Prostate gland (tissue), 2 donors: ENCODE results near the gene HNRNPA1. TPM values are rescaled to one million over a fixed set of nuclear protein-coding genes. Genes with fewer than 3 reads are reported as not detected.
"Not testable (repeated sequence)": the region's sequence is repeated elsewhere in the genome, so short reads cannot be mapped to it uniquely, and the experiment has no call there.

Source experiments
- DNase-seq: peaks from one replicate; pipeline ENCODE4 v3.0.0-alpha.2; 2019; ENCODE audit warnings: low spot score
- H3K27ac ChIP-seq, 2 donors: fragments of 200-600 bp; sonication (generic); 2 replicates each; pipeline ENCODE4 v1.5.1; 2017 to 2019
- H3K27me3 ChIP-seq: fragments of 200-600 bp; sonication (generic); replicated peaks from 2 replicates; pipeline ENCODE4 v1.5.1; 2019; ENCODE audit not compliant: insufficient read depth
- H3K36me3 ChIP-seq, 2 donors: fragments of 200-600 bp; sonication (generic); 1 replicate in 1 of 2; 2 replicates in 1 of 2; pipeline versions ENCODE4 v1.5.1 to v1.8.1; 2017 to 2019
- H3K4me1 ChIP-seq: fragments of 200-600 bp; sonication (generic); replicated peaks from 2 replicates; pipeline ENCODE4 v1.5.1; 2019
- H3K4me3 ChIP-seq, 2 donors: fragments of 200-600 bp; sonication (generic); 2 replicates each; pipeline ENCODE4 v1.5.1; 2017 to 2019
- H3K9me3 ChIP-seq: fragments of 200-600 bp; sonication (generic); 2 replicates; pipeline ENCODE4 v1.5.1; 2017
- CTCF ChIP-seq, 4 experiments: fragments of 200-600 bp in 2 of 4; fragments of 450-650 bp in 2 of 4; sonication (generic) in 2 of 4; IDR thresholded peaks; 1 replicate in 3 of 4; 2 replicates in 1 of 4; pipeline ENCODE4 v1.5.1; 2016 to 2019; ENCODE audit warnings: antibody characterized with exemption in 4 of 4, mild to moderate bottlenecking in 2 of 4, moderate library complexity in 2 of 4
- POLR2A ChIP-seq: fragments of 450-650 bp; IDR thresholded peaks from one replicate; pipeline ENCODE4 v1.6.1; 2016; ENCODE audit warnings: antibody characterized with exemption, mild to moderate bottlenecking
- POLR2AphosphoS5 ChIP-seq: sonication (generic); formaldehyde crosslinking; IDR thresholded peaks from one replicate; pipeline ENCODE4 v1.6.1; 2017; ENCODE audit warnings: antibody characterized with exemption
- WGBS: methylation state at CpG from one replicate; pipeline ENCODE4 v1.1.5; 2018; 5-methylcytosine and 5-hydroxymethylcytosine counted together
- intact Hi-C: fragments of 100-400 bp; cut with DNase I; formaldehyde crosslinking; loops from one replicate; pipeline ENCODE4 v1.14.2; 2022
- total RNA-seq, 2 donors: library from RNA; depleted of rRNA; stranded (reverse); fragments of >200 nt; gene quantifications; one replicate each; pipeline ENCODE4 v1.1.0, GENCODE V29; 2016

The HNRNPA1 gene
- total RNA-seq, 2 donors from 2014 or later = 419 to 726 TPM

DNA sequence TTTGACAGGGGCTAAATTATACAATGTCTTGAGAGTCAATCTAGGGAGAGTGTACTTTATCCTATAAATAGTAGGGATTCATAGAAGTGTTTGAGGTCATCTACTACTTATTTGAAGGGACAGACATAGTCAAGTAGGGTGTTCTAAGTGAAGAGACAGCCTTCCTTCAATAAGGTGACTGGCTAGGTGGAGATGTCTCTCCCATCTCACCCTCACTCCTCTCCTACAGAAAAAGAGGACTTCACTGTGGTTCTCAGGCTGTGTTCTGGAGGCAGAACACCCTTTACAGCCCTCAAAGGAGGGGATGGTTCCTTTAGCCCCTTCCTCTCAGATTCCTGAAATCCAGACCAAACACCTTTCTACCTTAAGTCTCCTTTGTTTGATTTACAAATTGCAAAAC, 23.1 kb downstream of the HNRNPA1 start:
- H3K27ac ChIP-seq = no peak overlapping the region
- no peak for DNase-seq
- intact Hi-C loops = no loop called here
- no peaks in the 10 kb centered on the region for H3K9me3 ChIP-seq
- TF ChIP-seq CTCF (IDR thresholded peaks at IDR 0.05) (no peak), POLR2AphosphoS5 (no peak), POLR2A (no peak)
- no peaks in the 10 kb centered on the region for H3K27me3 ChIP-seq
- H3K4me1 ChIP-seq = no peaks in the 10 kb centered on the region
- no peaks in the 10 kb centered on the region for H3K36me3 ChIP-seq
- no peak overlapping the region for H3K4me3 ChIP-seq

GRCh38 chr12:54304187-54304810, 23.8 kb downstream of the HNRNPA1 start:
- no peak overlapping the region for H3K27ac ChIP-seq
- no peaks in the 10 kb centered on the region for H3K27me3 ChIP-seq
- intact Hi-C loops = no loop called here
- no peaks in the 10 kb centered on the region for H3K36me3 ChIP-seq
- H3K9me3 ChIP-seq = no peaks in the 10 kb centered on the region
- DNase-seq = peak; percentile 27
- no peak overlapping the region for H3K4me3 ChIP-seq
- WGBS = 24% methylated on average over 12 of the region's 12 CpGs
- no peaks in the 10 kb centered on the region for H3K4me1 ChIP-seq
- TF ChIP-seq POLR2A = no peak
- no peak for TF ChIP-seq POLR2AphosphoS5
- no peak for TF ChIP-seq CTCF (IDR thresholded peaks at IDR 0.05)

DNA sequence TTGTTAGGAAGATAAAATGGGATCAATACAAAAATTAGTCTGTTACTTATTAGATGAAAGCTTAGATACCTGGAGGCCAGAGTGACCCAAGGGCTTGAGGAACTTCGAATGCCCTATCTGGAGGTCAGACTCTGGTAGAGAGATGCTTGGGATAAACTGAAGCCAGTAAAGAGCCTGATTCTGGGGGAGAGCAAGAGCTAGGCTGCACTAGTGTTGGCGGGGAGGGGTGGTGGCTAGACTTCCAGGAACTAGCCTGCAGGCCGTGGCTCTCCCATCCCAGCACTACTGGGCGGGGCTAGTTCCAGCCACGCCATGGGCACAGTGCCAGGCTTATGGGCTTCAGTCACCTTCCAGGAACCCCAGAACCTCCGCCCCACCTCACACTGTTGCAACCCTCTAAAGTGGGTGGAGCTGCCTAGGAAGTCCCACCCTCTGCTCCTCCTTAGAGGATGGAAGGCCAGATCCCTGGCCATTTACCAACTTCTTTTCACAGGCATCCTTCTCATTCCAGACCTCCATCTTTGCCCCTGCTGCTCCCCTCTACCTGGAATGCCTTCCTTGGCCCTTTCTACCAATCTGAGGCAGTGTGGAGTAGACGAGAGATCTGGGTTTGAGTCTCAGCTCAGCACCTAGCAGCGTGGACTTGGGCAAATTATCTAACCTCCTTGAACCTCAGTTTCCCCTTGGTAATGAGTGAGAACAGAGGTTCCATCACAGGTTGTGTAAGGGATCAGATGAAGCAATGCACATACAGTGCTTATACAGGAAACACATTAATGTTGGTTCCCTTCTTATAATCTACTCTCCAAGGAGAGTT, 26.6 kb downstream of the HNRNPA1 start:
- H3K36me3 ChIP-seq = no peaks in the 10 kb centered on the region
- H3K27me3 ChIP-seq = no peaks in the 10 kb centered on the region
- TF ChIP-seq CTCF (IDR thresholded peaks at IDR 0.05) = no peak
- TF ChIP-seq POLR2AphosphoS5 = no peak
- TF ChIP-seq POLR2A = no peak
- peak; percentile 20 for DNase-seq
- H3K9me3 ChIP-seq = no peaks in the 10 kb centered on the region
- intact Hi-C loops = no loop called here
- H3K27ac ChIP-seq = no peak overlapping the region
- 61% methylated on average over 8 of the region's 8 CpGs for WGBS
- H3K4me1 ChIP-seq = no peaks in the 10 kb centered on the region
- H3K4me3 ChIP-seq = no peak overlapping the region

DNA sequence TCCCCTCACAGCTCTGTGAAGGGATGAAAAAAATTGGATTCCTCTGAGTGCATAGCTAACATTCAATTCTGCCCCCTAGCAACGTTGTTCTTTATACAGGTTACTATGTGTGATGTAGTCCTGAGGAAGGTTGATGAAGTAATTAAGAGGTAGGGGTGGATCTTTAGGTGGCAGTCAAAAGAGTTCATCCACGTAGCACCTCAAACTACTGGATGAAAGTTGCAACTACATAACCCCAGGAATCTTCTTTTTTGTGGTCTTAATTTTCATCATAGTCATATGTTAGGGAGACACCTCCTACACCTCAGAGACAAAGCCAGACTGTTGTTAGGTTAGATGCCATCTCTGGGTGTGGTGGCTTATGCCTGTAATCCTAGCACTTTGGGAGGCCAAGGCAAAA, 30.5 kb downstream of the HNRNPA1 start:
- Histone ChIP-seq H3K4me3 (no peak overlapping the region), H3K4me1 (no peaks in the 10 kb centered on the region), H3K36me3 (no peaks in the 10 kb centered on the region), H3K27me3 (no peaks in the 10 kb centered on the region), H3K9me3 (no peaks in the 10 kb centered on the region), H3K27ac (no peak overlapping the region)
- DNase-seq = no peak
- WGBS = 59% methylated on average over 2 of the region's 2 CpGs
- intact Hi-C loops = no loop called here
- TF ChIP-seq CTCF (IDR thresholded peaks at IDR 0.05) = no peak
- TF ChIP-seq POLR2AphosphoS5 = no peak
- no peak for TF ChIP-seq POLR2A

- H3K27ac ChIP-seq, H3K27me3 ChIP-seq, intact Hi-C loops, H3K36me3 ChIP-seq, H3K4me1 ChIP-seq, H3K9me3 ChIP-seq, H3K4me3 ChIP-seq, DNase-seq: not testable (repeated sequence)
- 93% methylated on average over 7 of the region's 7 CpGs for WGBS
Measured at GRCh38 chr12:54312309-54312708, 31.8 kb downstream of the HNRNPA1 start.
